HG02798 (cell line): ENCODE measurements around the gene UCK1.

Source experiments
- ATAC-seq: cut with Tn5 transposase; IDR thresholded peaks from one replicate; pipeline ENCODE4 v1.9.1; 2021; ENCODE audit warnings: mild to moderate bottlenecking; ENCODE audit not compliant: unreplicated experiment, poor library complexity

UCK1 gene

GRCh38 chr9:131500939-131501541 lies 30.0 kb downstream of the UCK1 start:
- ATAC-seq = no peak

GRCh38 chr9:131500377-131500776 lies 30.7 kb downstream of the UCK1 start:
- ATAC-seq = no peak

GRCh38 chr9:131499254-131499767 lies 31.8 kb downstream of the UCK1 start:
- ATAC-seq = no peak

GRCh38 chr9:131496844-131497405 lies 34.1 kb downstream of the UCK1 start:
- ATAC-seq = no peak

GRCh38 chr9:131495785-131496184 lies 35.3 kb downstream of the UCK1 start:
- no peak for ATAC-seq

- ATAC-seq = no peak
These were observed 36.7 kb downstream of the UCK1 start for GRCh38 chr9:131494296-131494870.

GRCh38 chr9:131492070-131492469 lies 39.0 kb downstream of the UCK1 start:
- no peak for ATAC-seq

GRCh38 chr9:131491001-131491710 lies 39.9 kb downstream of the UCK1 start:
- ATAC-seq = no peak

GRCh38 chr9:131490514-131490913 lies 40.5 kb downstream of the UCK1 start:
- no peak for ATAC-seq

- ATAC-seq = no peak
These were observed 43.4 kb downstream of the UCK1 start for GRCh38 chr9:131487621-131488031.

- no peak for ATAC-seq
These were observed 44.1 kb downstream of the UCK1 start for GRCh38 chr9:131487001-131487400.

GRCh38 chr9:131485728-131486422 lies 45.2 kb downstream of the UCK1 start:
- ATAC-seq = no peak

GRCh38 chr9:131485206-131485605 lies 45.9 kb downstream of the UCK1 start:
- ATAC-seq = no peak

- ATAC-seq = no peak
These were observed 46.4 kb downstream of the UCK1 start for GRCh38 chr9:131484560-131485185.

- ATAC-seq = no peak
These were observed 47.0 kb downstream of the UCK1 start for GRCh38 chr9:131484051-131484445.

GRCh38 chr9:131483319-131484050 lies 47.6 kb downstream of the UCK1 start:
- no peak for ATAC-seq

GRCh38 chr9:131482343-131483006 lies 48.6 kb downstream of the UCK1 start:
- no peak for ATAC-seq

- ATAC-seq = no peak
These were observed 49.4 kb downstream of the UCK1 start for GRCh38 chr9:131481441-131482342.
